ENCODE results near the gene MGRN1.

- TF ChIP-seq ZNF274 (IDR thresholded peaks at IDR 0.05; ENCODE audit: low read depth, low read length): no peak
- TF ChIP-seq SUZ12 (IDR thresholded peaks at IDR 0.05; ENCODE audit: extremely low read depth, insufficient read depth, insufficient read length): no peak
- no peak for TF ChIP-seq YY1 (IDR thresholded peaks at IDR 0.05; ENCODE audit: insufficient read depth, insufficient read length)
These were observed 6.7 kb upstream of the MGRN1 start for GRCh38 chr16:4617880-4618279.

All from NT2/D1 (cell line).